ENCODE results near the gene SLC6A8.

Gene SLC6A8

GRCh38 chrX:153692611-153693156, 5.0 kb downstream of the SLC6A8 start:
- TF ChIP-seq TEAD4 (IDR thresholded peaks at IDR 0.05) (no peak), YY1 (IDR thresholded peaks at IDR 0.05; ENCODE audit: low read depth) (no peak), CREB1 (IDR thresholded peaks at IDR 0.05; ENCODE audit: low read depth) (no peak), TAF1 (IDR thresholded peaks at IDR 0.05; ENCODE audit: low read depth) (no peak), NFIC (IDR thresholded peaks at IDR 0.05) (no peak), TCF12 (IDR thresholded peaks at IDR 0.05; ENCODE audit: low read depth) (no peak), EGR1 (IDR thresholded peaks at IDR 0.05) (no peak), EP300 (IDR thresholded peaks at IDR 0.05; ENCODE audit: borderline replicate concordance) (no peak), REST (IDR thresholded peaks at IDR 0.05; ENCODE audit: low read depth) (no peak), MAX (IDR thresholded peaks at IDR 0.05) (no peak), FOXM1 (IDR thresholded peaks at IDR 0.05; ENCODE audit: borderline replicate concordance, low read depth) (no peak)

GRCh38 chrX:153693216-153694086, 5.7 kb downstream of the SLC6A8 start:
- no peak for TF ChIP-seq TCF12 (IDR thresholded peaks at IDR 0.05; ENCODE audit: low read depth)
- no peak for TF ChIP-seq REST (IDR thresholded peaks at IDR 0.05; ENCODE audit: low read depth)
- no peak for TF ChIP-seq ZBTB7A (IDR thresholded peaks at IDR 0.05; ENCODE audit: low read depth)
- TF ChIP-seq RAD21 (IDR thresholded peaks at IDR 0.05; ENCODE audit: low read depth) = no peak
- no peak for TF ChIP-seq TAF1 (IDR thresholded peaks at IDR 0.05; ENCODE audit: low read depth)
- no peak for TF ChIP-seq CEBPB (IDR thresholded peaks at IDR 0.05)
- TF ChIP-seq EP300 (IDR thresholded peaks at IDR 0.05; ENCODE audit: borderline replicate concordance) = no peak
- TF ChIP-seq NFIC (IDR thresholded peaks at IDR 0.05) = no peak
- no peak for TF ChIP-seq EGR1 (IDR thresholded peaks at IDR 0.05)
- TF ChIP-seq FOXM1 (IDR thresholded peaks at IDR 0.05; ENCODE audit: borderline replicate concordance, low read depth) = no peak
- no peak for TF ChIP-seq TEAD4 (IDR thresholded peaks at IDR 0.05)
- no peak for TF ChIP-seq MAX (IDR thresholded peaks at IDR 0.05)

- no peak for TF ChIP-seq RAD21 (IDR thresholded peaks at IDR 0.05; ENCODE audit: low read depth)
- no peak for TF ChIP-seq REST (IDR thresholded peaks at IDR 0.05; ENCODE audit: low read depth)
- no peak for TF ChIP-seq TAF1 (IDR thresholded peaks at IDR 0.05; ENCODE audit: low read depth)
- TF ChIP-seq CEBPB (IDR thresholded peaks at IDR 0.05) = no peak
- TF ChIP-seq MAX (IDR thresholded peaks at IDR 0.05) = no peak
- TF ChIP-seq NFIC (IDR thresholded peaks at IDR 0.05) = no peak
- TF ChIP-seq TCF12 (IDR thresholded peaks at IDR 0.05; ENCODE audit: low read depth) = no peak
- TF ChIP-seq ZBTB7A (IDR thresholded peaks at IDR 0.05; ENCODE audit: low read depth) = no peak
- no peak for TF ChIP-seq USF1 (IDR thresholded peaks at IDR 0.05)
- TF ChIP-seq FOXM1 (IDR thresholded peaks at IDR 0.05; ENCODE audit: borderline replicate concordance, low read depth) = no peak
- no peak for TF ChIP-seq EP300 (IDR thresholded peaks at IDR 0.05; ENCODE audit: borderline replicate concordance)
Measured at GRCh38 chrX:153694687-153695270, 7.1 kb downstream of the SLC6A8 start.

GRCh38 chrX:153696100-153696499, 8.4 kb downstream of the SLC6A8 start:
- TF ChIP-seq TCF12 (IDR thresholded peaks at IDR 0.05; ENCODE audit: low read depth) = no peak
- no peak for TF ChIP-seq YY1 (IDR thresholded peaks at IDR 0.05; ENCODE audit: low read depth)
- TF ChIP-seq RAD21 (IDR thresholded peaks at IDR 0.05; ENCODE audit: low read depth) = no peak
- TF ChIP-seq FOXM1 (IDR thresholded peaks at IDR 0.05; ENCODE audit: borderline replicate concordance, low read depth) = no peak
- no peak for TF ChIP-seq ZBTB7A (IDR thresholded peaks at IDR 0.05; ENCODE audit: low read depth)
- TF ChIP-seq CEBPB (IDR thresholded peaks at IDR 0.05) = no peak
- TF ChIP-seq CREB1 (IDR thresholded peaks at IDR 0.05; ENCODE audit: low read depth) = no peak

Data from Ishikawa (cell line).